Astrocyte (in vitro differentiated cells and primary cell): Measurements from ENCODE around the gene GOLGA8B.

Experiments used
- CTCF ChIP-seq: IDR thresholded peaks from 2 replicates; pipeline ENCODE4 v1.5.1; 2011; ENCODE audit warnings: low read depth, mild to moderate bottlenecking, inconsistent platforms, low read length, moderate library complexity; ENCODE audit not compliant: insufficient read depth
- EZH2 ChIP-seq: IDR thresholded peaks from 2 replicates; pipeline ENCODE4 v1.6.1; 2012; ENCODE audit warnings: mild to moderate bottlenecking, low read length, inconsistent platforms; ENCODE audit not compliant: insufficient read depth

DNA sequence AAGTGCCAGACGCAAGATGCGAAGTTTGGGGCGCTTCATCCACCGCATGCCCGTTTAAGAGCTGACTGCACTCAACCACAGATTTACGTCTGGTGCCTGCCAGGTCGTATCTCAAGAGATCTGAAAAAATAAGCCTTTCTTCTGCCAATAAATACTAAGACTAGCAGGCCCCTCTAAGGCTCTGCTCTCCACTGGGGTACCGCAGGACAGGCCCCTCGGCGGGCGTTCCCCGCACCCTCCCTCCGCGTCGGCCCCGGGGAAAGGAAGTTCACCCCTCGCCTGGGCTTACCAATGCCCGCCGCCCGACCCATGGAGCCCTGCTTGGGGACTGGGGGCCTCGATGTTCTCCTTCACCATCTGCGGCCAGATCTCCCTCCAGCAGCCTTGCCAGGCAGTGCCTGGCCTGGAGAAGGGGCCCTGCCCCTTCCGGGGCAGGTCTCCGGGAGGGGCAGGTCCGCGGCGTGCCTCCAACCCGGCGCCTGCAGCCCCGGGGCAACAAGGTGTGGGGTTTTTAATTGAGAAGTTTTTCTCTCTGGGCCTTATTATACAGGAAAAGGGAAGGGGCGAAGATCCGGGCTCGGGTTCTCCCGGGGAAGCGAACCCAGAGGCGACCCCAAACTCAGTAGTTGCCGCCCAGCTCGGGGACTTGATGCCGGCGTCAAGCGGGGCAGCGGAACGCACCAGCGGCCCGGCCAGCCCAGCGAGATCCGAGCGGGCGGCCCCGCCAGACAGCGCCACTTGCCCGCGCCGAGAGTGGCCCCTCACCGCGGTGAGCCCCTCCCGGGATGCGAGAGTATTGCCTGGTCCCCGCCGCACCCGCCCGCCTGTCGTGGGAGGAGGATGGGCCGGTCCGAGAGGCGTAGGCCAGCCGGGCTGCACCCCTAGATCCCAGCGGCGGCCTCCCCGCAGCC lies 735 bp downstream of the GOLGA8B start:
- no peak for TF ChIP-seq CTCF
- TF ChIP-seq EZH2, result no peak
